ENCODE measurements around the gene COMMD7. TPM values are rescaled to one million over a fixed set of nuclear protein-coding genes. Genes with fewer than 3 reads are reported as not detected.

The COMMD7 gene
- total and polyA plus RNA-seq, 9 of the 15 experiments (the other 6 are each of a cell fraction or from before 2014, with no cell fraction given) = 11.9 to 69.1 (median 34.7) TPM

DNA sequence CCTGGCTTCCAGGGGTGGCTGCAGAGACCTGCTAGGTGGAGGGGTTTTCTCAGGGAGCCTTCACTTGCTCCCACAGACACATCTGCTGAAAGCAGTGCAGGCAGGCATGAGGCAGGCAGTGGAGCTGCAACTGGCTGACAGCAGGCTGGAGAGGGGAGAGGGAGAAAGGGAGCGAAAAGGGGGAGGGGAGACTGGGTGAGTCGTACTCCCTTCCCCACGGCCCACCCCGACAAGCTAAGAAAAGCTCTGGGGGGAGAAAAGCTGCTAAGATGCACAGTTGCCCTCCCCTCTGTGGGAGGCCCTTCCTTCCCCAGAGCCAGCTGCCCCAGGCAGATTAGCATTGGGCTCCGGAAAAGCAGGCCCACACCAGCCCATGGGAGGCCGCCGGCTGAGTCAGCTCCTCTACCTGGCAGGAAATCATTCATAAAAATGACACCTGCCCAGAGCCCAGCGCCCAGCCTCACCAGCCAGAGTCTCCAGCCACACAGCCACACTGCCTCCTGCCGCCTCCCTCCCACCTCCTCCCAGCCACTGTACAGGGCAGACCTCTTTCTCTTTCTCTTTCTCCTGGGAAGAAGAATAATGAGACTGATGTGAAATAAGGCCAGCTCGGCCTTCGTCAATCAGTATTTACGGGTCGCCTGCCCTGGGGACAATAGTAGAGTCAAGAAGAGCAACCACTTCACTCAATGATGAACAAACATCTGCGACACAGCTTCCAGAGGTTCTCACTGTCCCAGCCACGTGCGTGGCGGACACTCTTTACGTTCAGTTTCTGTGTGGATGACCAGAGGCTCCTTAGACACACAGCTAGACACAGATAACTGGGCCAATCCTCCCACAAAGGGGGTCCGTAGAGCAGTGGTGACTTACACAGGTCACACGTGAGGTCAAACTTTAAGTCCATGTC, 61.8 kb downstream of the COMMD7 start (continued):
- TF ChIP-seq, protein P1, sequence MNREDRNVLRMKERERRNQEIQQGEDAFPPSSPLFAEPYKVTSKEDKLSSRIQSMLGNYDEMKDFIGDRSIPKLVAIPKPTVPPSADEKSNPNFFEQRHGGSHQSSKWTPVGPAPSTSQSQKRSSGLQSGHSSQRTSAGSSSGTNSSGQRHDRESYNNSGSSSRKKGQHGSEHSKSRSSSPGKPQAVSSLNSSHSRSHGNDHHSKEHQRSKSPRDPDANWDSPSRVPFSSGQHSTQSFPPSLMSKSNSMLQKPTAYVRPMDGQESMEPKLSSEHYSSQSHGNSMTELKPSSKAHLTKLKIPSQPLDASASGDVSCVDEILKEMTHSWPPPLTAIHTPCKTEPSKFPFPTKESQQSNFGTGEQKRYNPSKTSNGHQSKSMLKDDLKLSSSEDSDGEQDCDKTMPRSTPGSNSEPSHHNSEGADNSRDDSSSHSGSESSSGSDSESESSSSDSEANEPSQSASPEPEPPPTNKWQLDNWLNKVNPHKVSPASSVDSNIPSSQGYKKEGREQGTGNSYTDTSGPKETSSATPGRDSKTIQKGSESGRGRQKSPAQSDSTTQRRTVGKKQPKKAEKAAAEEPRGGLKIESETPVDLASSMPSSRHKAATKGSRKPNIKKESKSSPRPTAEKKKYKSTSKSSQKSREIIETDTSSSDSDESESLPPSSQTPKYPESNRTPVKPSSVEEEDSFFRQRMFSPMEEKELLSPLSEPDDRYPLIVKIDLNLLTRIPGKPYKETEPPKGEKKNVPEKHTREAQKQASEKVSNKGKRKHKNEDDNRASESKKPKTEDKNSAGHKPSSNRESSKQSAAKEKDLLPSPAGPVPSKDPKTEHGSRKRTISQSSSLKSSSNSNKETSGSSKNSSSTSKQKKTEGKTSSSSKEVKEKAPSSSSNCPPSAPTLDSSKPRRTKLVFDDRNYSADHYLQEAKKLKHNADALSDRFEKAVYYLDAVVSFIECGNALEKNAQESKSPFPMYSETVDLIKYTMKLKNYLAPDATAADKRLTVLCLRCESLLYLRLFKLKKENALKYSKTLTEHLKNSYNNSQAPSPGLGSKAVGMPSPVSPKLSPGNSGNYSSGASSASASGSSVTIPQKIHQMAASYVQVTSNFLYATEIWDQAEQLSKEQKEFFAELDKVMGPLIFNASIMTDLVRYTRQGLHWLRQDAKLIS (CRISPR knock-in tag; IDR thresholded peaks at IDR 0.05) = no peak
- TF ChIP-seq, protein P2, sequence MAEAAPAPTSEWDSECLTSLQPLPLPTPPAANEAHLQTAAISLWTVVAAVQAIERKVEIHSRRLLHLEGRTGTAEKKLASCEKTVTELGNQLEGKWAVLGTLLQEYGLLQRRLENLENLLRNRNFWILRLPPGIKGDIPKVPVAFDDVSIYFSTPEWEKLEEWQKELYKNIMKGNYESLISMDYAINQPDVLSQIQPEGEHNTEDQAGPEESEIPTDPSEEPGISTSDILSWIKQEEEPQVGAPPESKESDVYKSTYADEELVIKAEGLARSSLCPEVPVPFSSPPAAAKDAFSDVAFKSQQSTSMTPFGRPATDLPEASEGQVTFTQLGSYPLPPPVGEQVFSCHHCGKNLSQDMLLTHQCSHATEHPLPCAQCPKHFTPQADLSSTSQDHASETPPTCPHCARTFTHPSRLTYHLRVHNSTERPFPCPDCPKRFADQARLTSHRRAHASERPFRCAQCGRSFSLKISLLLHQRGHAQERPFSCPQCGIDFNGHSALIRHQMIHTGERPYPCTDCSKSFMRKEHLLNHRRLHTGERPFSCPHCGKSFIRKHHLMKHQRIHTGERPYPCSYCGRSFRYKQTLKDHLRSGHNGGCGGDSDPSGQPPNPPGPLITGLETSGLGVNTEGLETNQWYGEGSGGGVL (CRISPR knock-in tag; IDR thresholded peaks at IDR 0.05) = no peak
- TF ChIP-seq ETS1 (conservative IDR thresholded peaks at IDR 0.05; ENCODE audit: control insufficient read depth, low read depth, low read length) = peak; percentile 85
- TF ChIP-seq, protein P3, sequence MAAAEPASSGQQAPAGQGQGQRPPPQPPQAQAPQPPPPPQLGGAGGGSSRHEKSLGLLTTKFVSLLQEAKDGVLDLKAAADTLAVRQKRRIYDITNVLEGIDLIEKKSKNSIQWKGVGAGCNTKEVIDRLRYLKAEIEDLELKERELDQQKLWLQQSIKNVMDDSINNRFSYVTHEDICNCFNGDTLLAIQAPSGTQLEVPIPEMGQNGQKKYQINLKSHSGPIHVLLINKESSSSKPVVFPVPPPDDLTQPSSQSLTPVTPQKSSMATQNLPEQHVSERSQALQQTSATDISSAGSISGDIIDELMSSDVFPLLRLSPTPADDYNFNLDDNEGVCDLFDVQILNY (CRISPR knock-in tag; IDR thresholded peaks at IDR 0.05) = no peak
- peak; percentile 29; the same call in 1 of the 2 replicates for TF ChIP-seq NFATC3 (IDR thresholded peaks at IDR 0.05)
- TF ChIP-seq ZNF644 (tag; IDR thresholded peaks at IDR 0.05; ENCODE audit: low read depth) = no peak
- TF ChIP-seq ZNF347 (CRISPR knock-in tag; IDR thresholded peaks at IDR 0.05; ENCODE audit: low read depth) = no peak
- no peak for TF ChIP-seq MTF1 (CRISPR knock-in tag; IDR thresholded peaks at IDR 0.05; ENCODE audit: borderline replicate concordance)
- peak; percentile 36 for TF ChIP-seq DACH1 (IDR thresholded peaks at IDR 0.05; ENCODE audit: partially characterized antibody)
- TF ChIP-seq MAFG (tag; conservative IDR thresholded peaks at IDR 0.05) = peak; percentile 41
- TF ChIP-seq ARID4B (CRISPR knock-in tag; IDR thresholded peaks at IDR 0.05) = no peak
- TF ChIP-seq ARID1B (IDR thresholded peaks at IDR 0.05) = peak; percentile 97
- TF ChIP-seq FUS (optimal IDR thresholded peaks at IDR 0.05; ENCODE audit: low read depth, low read length) = no peak
